Superior temporal gyrus (tissue), 1 donor: ENCODE data around the gene PRRC2B.
A peak's percentile ranks its signal among the peaks of the same experiment; 100 is the strongest.

ENCODE experiments used
- DNase-seq: peaks from one replicate; pipeline ENCODE4 v3.0.0-alpha.2; 2016; ENCODE audit errors: extremely low spot score

Gene PRRC2B

DNA sequence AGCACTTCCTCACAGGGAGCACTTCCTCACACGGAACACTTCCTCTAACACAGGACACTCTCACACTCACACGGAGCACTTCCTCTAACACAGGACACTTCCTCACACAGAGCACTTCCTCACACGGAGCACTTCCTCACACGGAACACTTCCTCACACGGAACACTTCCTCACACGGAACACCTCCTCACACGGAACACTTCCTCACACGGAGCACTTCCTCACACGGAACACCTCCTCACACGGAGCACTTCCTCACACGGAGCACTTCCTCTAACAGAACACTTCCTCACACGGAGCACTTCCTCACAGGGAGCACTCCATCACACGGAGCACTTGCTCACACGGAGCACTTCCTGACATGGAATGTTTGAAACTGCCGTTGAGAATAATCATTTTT, 122.2 kb downstream of the PRRC2B start:
- DNase-seq = no peak

GRCh38 chr9:131516930-131517329, 123.0 kb downstream of the PRRC2B start:
- no peak for DNase-seq

DNA sequence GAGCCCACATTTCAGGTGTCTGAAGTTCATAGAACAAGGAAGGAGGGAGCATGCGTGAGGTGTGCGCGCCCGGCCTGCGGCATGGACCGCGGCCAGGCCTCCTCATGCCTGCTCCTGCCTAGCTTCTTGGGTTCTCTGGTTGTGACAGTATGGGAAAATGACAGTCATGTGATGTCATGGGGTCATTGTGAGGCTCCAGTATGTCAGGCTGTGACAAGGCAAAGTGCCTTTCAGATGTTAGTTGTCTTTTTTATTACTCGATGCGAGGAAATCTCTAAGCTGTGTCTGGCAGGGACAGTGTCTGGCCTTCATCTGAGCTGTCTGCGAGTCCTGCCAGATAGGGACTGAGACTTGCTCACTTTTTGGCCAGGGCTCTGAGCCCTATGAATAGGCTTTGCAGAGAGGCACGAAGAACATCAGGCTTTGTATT, 123.9 kb downstream of the PRRC2B start:
- DNase-seq = peak; percentile 58

DNA sequence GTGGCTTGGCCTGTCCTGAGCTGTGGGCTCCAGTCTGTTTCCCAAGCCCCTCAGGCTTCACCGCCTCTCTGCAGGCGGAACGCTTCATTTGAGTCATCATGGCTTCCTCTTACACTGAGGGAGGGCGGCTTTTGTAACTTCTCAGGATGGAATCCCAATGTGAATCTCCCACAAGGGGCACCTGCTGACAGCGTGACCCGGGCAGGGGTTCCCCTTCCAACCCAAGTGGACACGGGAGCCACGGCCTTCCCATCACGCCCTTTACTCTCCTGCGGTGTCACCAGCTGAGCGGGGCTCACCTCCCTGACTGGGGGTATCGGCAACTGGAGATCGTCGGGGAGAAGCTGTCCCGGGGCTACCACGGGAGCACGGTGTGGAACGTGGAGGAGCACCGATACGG, 124.7 kb downstream of the PRRC2B start:
- no peak for DNase-seq

- DNase-seq = no peak
Measured at GRCh38 chr9:131520503-131520902, 126.6 kb downstream of the PRRC2B start.

DNA sequence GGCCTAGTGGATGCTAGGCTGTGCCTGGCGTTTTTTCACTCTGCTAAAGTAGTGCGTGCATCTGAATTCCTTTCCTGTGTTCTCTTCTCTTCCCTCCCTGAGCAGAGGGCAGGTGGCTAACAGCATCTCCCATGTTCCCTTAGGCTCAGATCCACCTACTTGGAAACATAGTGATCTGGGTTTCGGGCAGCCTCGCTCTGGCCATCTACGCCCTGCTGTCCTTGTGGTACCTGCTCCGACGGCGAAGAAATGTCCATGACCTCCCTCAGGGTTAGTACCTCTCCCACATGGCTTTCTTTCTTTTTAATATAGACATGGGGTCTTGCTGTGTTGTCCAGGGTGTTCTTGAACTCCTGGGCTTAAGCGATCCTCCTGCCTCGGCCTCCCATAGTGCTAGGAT, 127.3 kb downstream of the PRRC2B start:
- no peak for DNase-seq

DNA sequence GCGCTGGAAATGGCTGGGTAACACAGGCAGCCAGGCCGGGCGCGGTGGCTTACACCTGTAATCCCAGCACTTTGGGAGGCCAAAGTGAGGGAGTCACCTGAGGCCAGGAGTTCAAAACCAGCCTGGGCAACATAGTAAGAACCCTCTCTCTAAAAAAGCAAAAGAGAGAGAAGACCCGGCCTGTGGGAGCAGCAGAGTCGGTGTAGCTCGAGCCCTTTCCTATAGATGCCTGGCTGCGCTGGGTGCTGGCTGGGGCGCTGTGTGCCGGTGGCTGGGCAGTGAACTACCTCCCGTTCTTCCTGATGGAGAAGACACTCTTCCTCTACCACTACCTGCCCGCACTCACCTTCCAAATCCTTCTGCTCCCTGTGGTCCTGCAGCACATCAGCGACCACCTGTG, 127.9 kb downstream of the PRRC2B start:
- DNase-seq = no peak

- no peak for DNase-seq
Measured at GRCh38 chr9:131522257-131523085, 128.6 kb downstream of the PRRC2B start.

- DNase-seq = no peak
Measured at GRCh38 chr9:131523086-131523388, 129.2 kb downstream of the PRRC2B start.

GRCh38 chr9:131523451-131524435, 129.9 kb downstream of the PRRC2B start:
- no peak for DNase-seq

DNA sequence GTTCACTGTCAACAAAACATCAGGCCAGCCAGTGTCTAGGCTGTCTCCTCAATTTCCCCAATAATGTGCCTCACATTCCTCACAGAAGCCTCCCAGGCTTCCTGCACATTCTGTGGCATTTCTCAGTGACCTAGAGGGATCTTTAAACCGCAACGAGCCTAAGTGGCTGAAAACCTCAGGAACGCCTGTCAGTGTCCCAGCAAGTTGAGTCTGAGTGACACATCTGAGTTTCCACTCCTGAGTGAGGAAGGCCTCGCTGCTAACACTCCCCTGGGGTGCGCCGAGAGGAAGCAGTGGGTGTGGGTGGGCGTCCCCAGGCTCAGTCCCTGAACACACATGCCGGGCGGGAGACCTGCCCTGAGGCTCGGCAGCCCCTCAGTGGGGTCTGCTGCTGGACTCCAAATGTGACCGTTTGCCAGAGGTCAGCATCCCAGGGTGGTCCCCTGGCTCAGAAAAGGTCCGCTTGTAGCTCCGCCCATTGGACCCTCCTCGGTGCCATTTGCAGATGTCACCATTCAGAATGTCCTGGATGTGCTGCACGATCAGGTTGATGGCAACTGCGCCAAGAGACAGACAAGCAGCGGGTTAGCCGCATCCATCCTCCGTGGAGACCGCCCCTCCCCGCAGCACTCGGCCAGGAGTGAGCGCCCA, 130.9 kb downstream of the PRRC2B start:
- DNase-seq = no peak

DNA sequence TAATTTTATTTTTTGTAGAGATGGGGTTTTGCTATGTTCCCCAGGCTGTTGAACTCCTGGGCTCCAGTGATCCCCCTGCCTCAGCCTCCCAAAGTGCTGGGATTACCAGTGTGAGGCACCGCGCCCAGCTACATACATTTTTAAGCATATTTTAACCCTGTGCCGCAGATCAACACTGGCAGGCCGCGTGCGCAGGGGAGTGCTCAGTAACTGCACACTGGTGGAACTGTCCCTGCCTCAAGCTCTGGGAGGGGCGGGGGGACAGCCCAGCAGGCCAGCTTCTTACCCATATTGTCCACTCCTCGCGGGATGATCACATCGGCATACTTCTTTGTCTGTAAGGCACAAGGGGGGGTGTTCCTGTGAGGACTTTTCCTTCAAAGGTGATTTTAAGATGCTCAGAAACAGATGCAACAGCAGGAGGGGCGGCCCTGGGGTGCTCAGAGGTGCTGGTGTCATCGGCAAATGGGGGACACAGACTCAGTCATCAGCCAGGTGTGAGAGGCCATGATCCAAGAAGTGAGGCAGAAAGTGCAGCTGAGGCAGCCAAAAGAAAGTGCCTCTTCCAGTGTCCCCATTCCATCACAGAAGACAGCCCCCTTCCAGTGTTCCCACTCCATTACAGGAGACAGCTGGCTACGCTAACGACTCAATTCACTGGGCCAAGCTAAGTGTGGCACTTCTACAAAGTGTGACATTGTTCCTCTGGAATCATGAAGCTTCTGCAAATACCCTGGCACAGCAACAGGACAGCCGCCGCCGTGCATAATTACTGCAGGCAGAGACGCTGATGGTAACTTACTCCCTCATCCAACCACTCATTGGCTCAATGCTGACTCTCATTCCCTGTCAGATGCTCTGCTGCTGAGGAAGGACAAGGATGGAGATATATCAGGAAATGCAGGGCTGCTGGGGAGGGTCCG, 132.0 kb downstream of the PRRC2B start:
- DNase-seq = peak; percentile 85

- no peak for DNase-seq
Measured at GRCh38 chr9:131528186-131528585, 134.3 kb downstream of the PRRC2B start.

GRCh38 chr9:131528886-131529505, 135.1 kb downstream of the PRRC2B start:
- no peak for DNase-seq

GRCh38 chr9:131529597-131530545, 136.0 kb downstream of the PRRC2B start:
- DNase-seq = no peak

DNA sequence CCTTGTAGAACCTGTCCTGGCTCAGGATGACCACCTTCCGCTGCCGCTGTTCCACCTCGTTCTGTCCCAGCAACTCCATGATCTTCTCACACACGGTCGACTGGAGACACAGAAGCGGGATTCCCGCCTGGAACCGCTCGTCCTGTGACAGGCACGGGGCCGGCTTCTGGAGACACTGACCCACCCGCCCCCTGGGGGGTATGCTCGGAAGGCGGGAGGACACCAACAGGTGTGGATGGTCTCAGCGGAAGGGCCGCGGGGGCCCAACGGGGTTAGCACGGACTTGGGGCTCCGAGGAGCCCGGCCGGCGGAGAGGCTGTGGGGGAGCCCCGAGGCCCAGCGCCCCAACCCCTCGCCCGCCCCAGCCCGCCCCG, 136.6 kb downstream of the PRRC2B start:
- DNase-seq = no peak

DNA sequence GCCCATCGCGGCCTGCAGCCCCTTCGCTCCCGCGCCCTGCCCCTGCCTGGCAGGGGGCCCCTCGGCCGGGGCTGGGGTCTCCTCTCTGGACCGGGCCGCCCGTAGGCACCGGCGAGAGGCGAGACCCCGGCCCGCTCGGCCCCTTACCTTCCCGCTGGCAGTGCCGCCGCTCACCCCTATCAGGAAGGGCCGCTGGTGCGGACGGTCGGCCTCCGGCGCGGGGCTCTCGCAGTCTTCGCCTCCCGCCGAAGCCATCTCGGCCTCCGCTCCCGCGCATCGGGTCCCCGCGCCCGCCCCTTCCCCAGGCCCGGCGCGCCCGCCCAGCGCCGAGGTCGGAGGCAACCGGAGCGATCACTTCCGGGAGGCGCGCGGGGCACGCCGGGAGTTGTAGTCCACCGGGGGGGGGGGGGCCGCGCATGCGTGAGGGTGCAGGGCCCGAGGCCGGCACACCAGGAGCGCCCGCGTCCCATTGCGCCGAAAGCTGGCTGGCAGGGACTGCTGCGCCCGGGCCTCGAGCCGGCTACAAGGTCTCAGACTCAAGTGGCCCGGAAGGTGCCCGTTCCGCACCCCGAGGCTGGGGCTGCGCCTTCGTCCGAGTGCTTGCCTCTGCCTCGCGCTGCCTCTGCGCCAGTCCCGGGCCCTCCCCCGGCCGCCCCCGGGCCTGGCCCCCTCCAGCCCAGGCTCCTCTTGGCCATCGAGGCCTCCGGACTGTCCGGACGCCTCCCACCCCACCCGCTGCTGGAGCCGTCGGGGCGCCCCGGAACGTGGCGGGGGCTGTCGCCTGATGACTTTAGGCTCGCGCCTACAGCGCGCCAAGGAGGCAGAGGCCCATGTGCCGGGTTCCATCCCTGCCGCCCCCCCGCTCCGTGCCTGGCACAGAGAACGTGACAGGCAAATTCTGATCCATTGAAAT, 137.3 kb downstream of the PRRC2B start, which contains the start of gene UCK1:
Gene UCK1, minus strand, starts transcription at position 344 of the 913 bp plus-strand sequence. Its CDS starts 89 bp downstream, at position 255.
- DNase-seq = peak; percentile 82

- DNase-seq = no peak
Measured at GRCh38 chr9:131534721-131535237, 140.9 kb downstream of the PRRC2B start.
